Loucy (cell line): ENCODE results near the gene FLII.

ENCODE experiments used
- H2AFZ ChIP-seq: fragments of 200-600 bp; sonication (generic); 2 replicates; pipeline ENCODE4 v1.6.0; 2016; ENCODE audit warnings: antibody characterized with exemption, mild to moderate bottlenecking, low read length, moderate library complexity
- H3F3A ChIP-seq: fragments of 200-600 bp; 2 replicates; pipeline ENCODE4 v1.6.0; 2016; ENCODE audit warnings: antibody characterized with exemption, low read depth, mild to moderate bottlenecking
- H3K27me3 ChIP-seq: fragments of 200-600 bp; sonication (generic); 2 replicates; pipeline ENCODE4 v1.6.1; 2014; ENCODE audit warnings: low read length, mild to moderate bottlenecking; ENCODE audit not compliant: insufficient read depth, poor library complexity, severe bottlenecking
- H3K36me3 ChIP-seq: fragments of 200-600 bp; sonication (generic); 2 replicates; pipeline ENCODE4 v1.6.1; 2016; ENCODE audit warnings: low read length; ENCODE audit not compliant: insufficient read depth
- H3K4me1 ChIP-seq: fragments of 200-600 bp; sonication (generic); 2 replicates; pipeline ENCODE4 v1.5.1; 2014; ENCODE audit warnings: low read length, mild to moderate bottlenecking; ENCODE audit not compliant: insufficient read depth, poor library complexity, severe bottlenecking
- H3K4me2 ChIP-seq: fragments of 200-600 bp; sonication (generic); 2 replicates; pipeline ENCODE4 v1.6.0; 2014; ENCODE audit warnings: antibody characterized with exemption, low read length, low read depth, mild to moderate bottlenecking; ENCODE audit not compliant: poor library complexity, severe bottlenecking
- H3K4me3 ChIP-seq: fragments of 200-600 bp; sonication (generic); 2 replicates; pipeline ENCODE4 v1.5.1; 2014; ENCODE audit warnings: low read length, mild to moderate bottlenecking, mixed read lengths; ENCODE audit not compliant: poor library complexity, severe bottlenecking
- H3K79me2 ChIP-seq: fragments of 200-600 bp; sonication (generic); 2 replicates; pipeline ENCODE4 v1.6.1; 2014; ENCODE audit warnings: low read length; ENCODE audit not compliant: insufficient read depth
- H3K9ac ChIP-seq: fragments of 200-600 bp; sonication (generic); 2 replicates; pipeline ENCODE4 v1.6.0; 2014; ENCODE audit warnings: mild to moderate bottlenecking, low read depth, low read length, moderate library complexity; ENCODE audit not compliant: poor library complexity, severe bottlenecking
- H3K9me2 ChIP-seq: fragments of 200-600 bp; sonication (generic); replicated peaks from 2 replicates; pipeline ENCODE4 v1.6.1; 2016; ENCODE audit warnings: low read depth, low read length, mixed read lengths
- H3K9me3 ChIP-seq: fragments of 200-600 bp; sonication (generic); 2 replicates; pipeline ENCODE4 v1.6.1; 2014; ENCODE audit warnings: mild to moderate bottlenecking, antibody characterized with exemption, low read length, low read depth; ENCODE audit not compliant: insufficient read depth
- H4K20me1 ChIP-seq: fragments of 200-600 bp; sonication (generic); 2 replicates; pipeline ENCODE4 v1.6.0; 2014; ENCODE audit warnings: antibody characterized with exemption, low read length, mild to moderate bottlenecking; ENCODE audit not compliant: insufficient read depth, poor library complexity, severe bottlenecking
- CTCF ChIP-seq: fragments of 200-600 bp; sonication (generic); conservative IDR thresholded peaks from 2 replicates; pipeline ENCODE4 v1.5.1; 2014; ENCODE audit warnings: mild to moderate bottlenecking, antibody characterized with exemption, low read length
- EZH2phosphoT487 ChIP-seq: fragments of 200-600 bp; IDR thresholded peaks from 2 replicates; pipeline ENCODE4 v1.6.1; 2018; ENCODE audit warnings: antibody characterized with exemption, mild to moderate bottlenecking, moderate library complexity, borderline replicate concordance

Gene FLII

GRCh38 chr17:18280766-18281371 is 22.3 kb upstream of the FLII start:
- Histone ChIP-seq H3K9me3 (no peaks in the 10 kb centered on the region), H2AFZ (no peak overlapping the region), H3F3A (no peaks in the 10 kb centered on the region), H3K4me1 (no peaks in the 10 kb centered on the region), H3K27me3 (no peaks in the 10 kb centered on the region), H3K4me2 (no peak overlapping the region), H4K20me1 (no peaks in the 10 kb centered on the region), H3K79me2 (no peaks in the 10 kb centered on the region), H3K36me3 (peaks cover 96% of the 10 kb centered on the region), H3K9me2 (no peaks in the 10 kb centered on the region), H3K4me3 (no peak overlapping the region), H3K9ac (no peak overlapping the region)
- no peak for TF ChIP-seq EZH2phosphoT487

- TF ChIP-seq CTCF (no peak), EZH2phosphoT487 (no peak)
- no peaks in the 10 kb centered on the region for H3K27me3 ChIP-seq
- H3K79me2 ChIP-seq = no peaks in the 10 kb centered on the region
- no peak overlapping the region for H3K4me3 ChIP-seq
- no peaks in the 10 kb centered on the region for H3F3A ChIP-seq
- H3K4me2 ChIP-seq = no peak overlapping the region
- H2AFZ ChIP-seq = no peak overlapping the region
- H3K9me3 ChIP-seq = no peaks in the 10 kb centered on the region
- H3K9ac ChIP-seq = no peak overlapping the region
- no peaks in the 10 kb centered on the region for H3K4me1 ChIP-seq
- no peaks in the 10 kb centered on the region for H3K9me2 ChIP-seq
- H4K20me1 ChIP-seq = no peaks in the 10 kb centered on the region
- peaks cover 90% of the 10 kb centered on the region for H3K36me3 ChIP-seq
Observed at GRCh38 chr17:18280249-18280648, 21.7 kb upstream of the FLII start.

GRCh38 chr17:18278867-18279266 is 20.3 kb upstream of the FLII start:
- Histone ChIP-seq H3K79me2 (no peaks in the 10 kb centered on the region), H3F3A (no peaks in the 10 kb centered on the region), H3K9ac (no peak overlapping the region), H3K36me3 (peaks cover 89% of the 10 kb centered on the region), H3K4me2 (no peak overlapping the region), H3K27me3 (no peaks in the 10 kb centered on the region), H4K20me1 (no peaks in the 10 kb centered on the region), H3K4me3 (no peak overlapping the region), H3K9me2 (no peaks in the 10 kb centered on the region), H3K9me3 (no peaks in the 10 kb centered on the region), H3K4me1 (no peaks in the 10 kb centered on the region), H2AFZ (no peak overlapping the region)
- TF ChIP-seq CTCF (no peak), EZH2phosphoT487 (no peak)

- no peaks in the 10 kb centered on the region for H3F3A ChIP-seq
- H3K9me3 ChIP-seq = no peaks in the 10 kb centered on the region
- no peak overlapping the region for H3K9ac ChIP-seq
- no peaks in the 10 kb centered on the region for H3K79me2 ChIP-seq
- no peak overlapping the region for H2AFZ ChIP-seq
- H3K4me1 ChIP-seq = no peaks in the 10 kb centered on the region
- H3K4me2 ChIP-seq = no peak overlapping the region
- H4K20me1 ChIP-seq = no peaks in the 10 kb centered on the region
- TF ChIP-seq EZH2phosphoT487 = no peak
- no peak for TF ChIP-seq CTCF
- H3K4me3 ChIP-seq = no peak overlapping the region
- H3K36me3 ChIP-seq = peaks cover 82% of the 10 kb centered on the region
- no peaks in the 10 kb centered on the region for H3K27me3 ChIP-seq
- H3K9me2 ChIP-seq = no peaks in the 10 kb centered on the region
Observed at GRCh38 chr17:18277076-18277475, 18.5 kb upstream of the FLII start.
